ENCODE data around the gene LRRC55.

LRRC55 gene

GRCh38 chr11:57175478-57175877 lies 6.3 kb upstream of the LRRC55 start:
- no peak for DNase-seq
- Histone ChIP-seq H3K27ac (ENCODE audit: insufficient read depth, low read length, poor library complexity, severe bottlenecking) (no peak overlapping the region), H3K9me3 (ENCODE audit: control insufficient read depth, low read length) (no peaks in the 10 kb centered on the region), H3K27me3 (replicated peaks; ENCODE audit: control insufficient read depth, insufficient read depth, low read length, poor library complexity, severe bottlenecking) (peaks cover 4% of the 10 kb centered on the region), H3K36me3 (ENCODE audit: control insufficient read depth, insufficient read depth, low read length) (no peaks in the 10 kb centered on the region), H3K4me3 (ENCODE audit: insufficient read depth, low read depth, low read length, poor library complexity, severe bottlenecking) (no peak overlapping the region), H3K4me1 (ENCODE audit: control insufficient read depth, insufficient read depth, low read length, poor library complexity, severe bottlenecking) (no peaks in the 10 kb centered on the region)

DNA sequence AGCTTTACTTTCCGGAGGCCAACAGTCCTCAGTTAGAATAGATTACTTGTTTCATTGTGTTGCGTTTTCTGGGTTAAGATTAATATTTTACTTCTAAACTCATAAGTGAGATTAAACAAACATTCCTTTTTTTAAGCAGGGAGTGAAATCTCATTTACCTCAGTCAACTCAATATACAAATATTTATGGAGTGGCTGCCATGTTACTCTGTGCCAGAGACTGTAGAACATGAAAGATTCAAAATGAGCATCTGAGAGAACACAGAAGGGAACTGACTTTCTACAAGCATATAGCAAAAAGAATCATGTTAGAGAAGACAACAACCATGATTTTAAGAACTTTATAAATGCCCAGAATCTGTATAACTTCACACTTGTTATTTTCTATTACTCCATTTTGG lies 3.4 kb upstream of the LRRC55 start:
- H3K4me1 ChIP-seq (ENCODE audit: control insufficient read depth, insufficient read depth, low read length, poor library complexity, severe bottlenecking), result no peaks in the 10 kb centered on the region
- H3K27ac ChIP-seq (ENCODE audit: insufficient read depth, low read length, poor library complexity, severe bottlenecking), result no peak overlapping the region
- H3K4me3 ChIP-seq (ENCODE audit: insufficient read depth, low read depth, low read length, poor library complexity, severe bottlenecking), result no peak overlapping the region
- H3K27me3 ChIP-seq (replicated peaks; ENCODE audit: control insufficient read depth, insufficient read depth, low read length, poor library complexity, severe bottlenecking), result peaks cover 4% of the 10 kb centered on the region
- H3K36me3 ChIP-seq (ENCODE audit: control insufficient read depth, insufficient read depth, low read length), result no peaks in the 10 kb centered on the region
- DNase-seq, result no peak
- H3K9me3 ChIP-seq (ENCODE audit: control insufficient read depth, low read length), result no peaks in the 10 kb centered on the region

GRCh38 chr11:57179681-57180080 lies 2.1 kb upstream of the LRRC55 start:
- H3K27me3 ChIP-seq (replicated peaks; ENCODE audit: control insufficient read depth, insufficient read depth, low read length, poor library complexity, severe bottlenecking), result peaks cover 4% of the 10 kb centered on the region
- H3K4me1 ChIP-seq (ENCODE audit: control insufficient read depth, insufficient read depth, low read length, poor library complexity, severe bottlenecking), result no peaks in the 10 kb centered on the region
- H3K4me3 ChIP-seq (ENCODE audit: insufficient read depth, low read depth, low read length, poor library complexity, severe bottlenecking), result no peak overlapping the region
- no peaks in the 10 kb centered on the region for H3K9me3 ChIP-seq (ENCODE audit: control insufficient read depth, low read length)
- DNase-seq, result no peak
- H3K36me3 ChIP-seq (ENCODE audit: control insufficient read depth, insufficient read depth, low read length), result no peaks in the 10 kb centered on the region
- H3K27ac ChIP-seq (ENCODE audit: insufficient read depth, low read length, poor library complexity, severe bottlenecking), result no peak overlapping the region

DNA sequence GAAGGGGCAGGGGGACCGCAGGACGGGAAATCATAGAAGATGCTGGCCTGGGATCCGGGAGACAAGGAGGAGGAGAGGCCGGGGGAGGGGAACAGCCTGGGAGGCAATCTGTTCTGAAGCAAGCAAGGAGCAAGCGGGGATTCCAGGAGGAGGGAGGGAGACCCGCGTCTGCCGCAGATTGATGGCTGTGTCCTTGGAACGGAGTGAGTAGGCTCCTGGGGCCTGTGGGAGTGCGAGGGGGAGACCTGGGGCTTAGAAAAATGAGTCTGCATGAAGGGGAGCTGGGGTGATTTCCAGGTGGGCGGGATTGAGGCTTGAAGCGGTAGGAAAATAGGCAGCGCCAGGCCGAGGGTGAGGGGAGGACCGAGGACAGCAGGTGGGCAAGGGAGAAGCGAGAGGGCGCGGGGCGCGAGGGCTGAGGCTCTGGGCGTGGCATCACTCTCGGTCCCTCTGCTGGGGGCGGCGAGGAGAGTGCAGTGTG lies 1.6 kb upstream of the LRRC55 start:
- no peak overlapping the region for H3K4me3 ChIP-seq (ENCODE audit: insufficient read depth, low read depth, low read length, poor library complexity, severe bottlenecking)
- no peak for DNase-seq
- H3K27me3 ChIP-seq (replicated peaks; ENCODE audit: control insufficient read depth, insufficient read depth, low read length, poor library complexity, severe bottlenecking), result peaks cover 4% of the 10 kb centered on the region
- H3K36me3 ChIP-seq (ENCODE audit: control insufficient read depth, insufficient read depth, low read length), result no peaks in the 10 kb centered on the region
- H3K4me1 ChIP-seq (ENCODE audit: control insufficient read depth, insufficient read depth, low read length, poor library complexity, severe bottlenecking), result no peaks in the 10 kb centered on the region
- H3K9me3 ChIP-seq (ENCODE audit: control insufficient read depth, low read length), result no peaks in the 10 kb centered on the region
- no peak overlapping the region for H3K27ac ChIP-seq (ENCODE audit: insufficient read depth, low read length, poor library complexity, severe bottlenecking)

- no peaks in the 10 kb centered on the region for H3K36me3 ChIP-seq (ENCODE audit: control insufficient read depth, insufficient read depth, low read length)
- H3K27me3 ChIP-seq (replicated peaks; ENCODE audit: control insufficient read depth, insufficient read depth, low read length, poor library complexity, severe bottlenecking), result no peaks in the 10 kb centered on the region
- no peaks in the 10 kb centered on the region for H3K9me3 ChIP-seq (ENCODE audit: control insufficient read depth, low read length)
Measured at GRCh38 chr11:57180964-57181363, 789 bp upstream of the LRRC55 start.

GRCh38 chr11:57182896-57183295 lies 1.1 kb downstream of the LRRC55 start:
- no peak for DNase-seq
- no peaks in the 10 kb centered on the region for H3K36me3 ChIP-seq (ENCODE audit: control insufficient read depth, insufficient read depth, low read length)
- H3K4me3 ChIP-seq (ENCODE audit: insufficient read depth, low read depth, low read length, poor library complexity, severe bottlenecking), result no peak overlapping the region
- H3K9me3 ChIP-seq (ENCODE audit: control insufficient read depth, low read length), result no peaks in the 10 kb centered on the region
- no peak overlapping the region for H3K27ac ChIP-seq (ENCODE audit: insufficient read depth, low read length, poor library complexity, severe bottlenecking)
- H3K27me3 ChIP-seq (replicated peaks; ENCODE audit: control insufficient read depth, insufficient read depth, low read length, poor library complexity, severe bottlenecking), result no peaks in the 10 kb centered on the region
- H3K4me1 ChIP-seq (ENCODE audit: control insufficient read depth, insufficient read depth, low read length, poor library complexity, severe bottlenecking), result no peaks in the 10 kb centered on the region

More at GRCh38 chr11:57180964-57181363, 789 bp upstream of the LRRC55 start:
- H3K27ac ChIP-seq (ENCODE audit: insufficient read depth, low read length, poor library complexity, severe bottlenecking), result no peak overlapping the region
- DNase-seq, result no peak
- no peak overlapping the region for H3K4me3 ChIP-seq (ENCODE audit: insufficient read depth, low read depth, low read length, poor library complexity, severe bottlenecking)
- H3K4me1 ChIP-seq (ENCODE audit: control insufficient read depth, insufficient read depth, low read length, poor library complexity, severe bottlenecking), result no peaks in the 10 kb centered on the region

DNA sequence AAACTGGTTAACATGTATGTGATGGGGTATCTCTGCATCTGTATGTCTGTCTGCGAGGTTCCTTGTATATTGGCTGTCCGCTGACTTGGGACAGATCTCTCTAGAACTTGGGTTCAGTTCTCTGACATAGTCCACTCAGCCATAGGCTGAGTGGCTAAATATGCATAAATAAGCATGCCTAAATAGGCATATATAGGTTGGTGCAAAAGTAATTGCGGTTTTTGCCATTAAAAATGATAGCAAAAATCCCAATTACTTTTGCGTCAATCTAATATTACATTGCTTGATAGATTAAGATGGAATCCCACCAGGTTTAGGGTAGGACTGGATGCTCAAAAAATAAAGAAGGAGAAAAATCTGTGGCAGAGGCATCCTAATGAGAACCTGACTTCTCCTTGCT lies 8.8 kb downstream of the LRRC55 start:
- no peak for DNase-seq
- no peaks in the 10 kb centered on the region for H3K27me3 ChIP-seq (replicated peaks; ENCODE audit: control insufficient read depth, insufficient read depth, low read length, poor library complexity, severe bottlenecking)
- no peaks in the 10 kb centered on the region for H3K4me1 ChIP-seq (ENCODE audit: control insufficient read depth, insufficient read depth, low read length, poor library complexity, severe bottlenecking)

DNA sequence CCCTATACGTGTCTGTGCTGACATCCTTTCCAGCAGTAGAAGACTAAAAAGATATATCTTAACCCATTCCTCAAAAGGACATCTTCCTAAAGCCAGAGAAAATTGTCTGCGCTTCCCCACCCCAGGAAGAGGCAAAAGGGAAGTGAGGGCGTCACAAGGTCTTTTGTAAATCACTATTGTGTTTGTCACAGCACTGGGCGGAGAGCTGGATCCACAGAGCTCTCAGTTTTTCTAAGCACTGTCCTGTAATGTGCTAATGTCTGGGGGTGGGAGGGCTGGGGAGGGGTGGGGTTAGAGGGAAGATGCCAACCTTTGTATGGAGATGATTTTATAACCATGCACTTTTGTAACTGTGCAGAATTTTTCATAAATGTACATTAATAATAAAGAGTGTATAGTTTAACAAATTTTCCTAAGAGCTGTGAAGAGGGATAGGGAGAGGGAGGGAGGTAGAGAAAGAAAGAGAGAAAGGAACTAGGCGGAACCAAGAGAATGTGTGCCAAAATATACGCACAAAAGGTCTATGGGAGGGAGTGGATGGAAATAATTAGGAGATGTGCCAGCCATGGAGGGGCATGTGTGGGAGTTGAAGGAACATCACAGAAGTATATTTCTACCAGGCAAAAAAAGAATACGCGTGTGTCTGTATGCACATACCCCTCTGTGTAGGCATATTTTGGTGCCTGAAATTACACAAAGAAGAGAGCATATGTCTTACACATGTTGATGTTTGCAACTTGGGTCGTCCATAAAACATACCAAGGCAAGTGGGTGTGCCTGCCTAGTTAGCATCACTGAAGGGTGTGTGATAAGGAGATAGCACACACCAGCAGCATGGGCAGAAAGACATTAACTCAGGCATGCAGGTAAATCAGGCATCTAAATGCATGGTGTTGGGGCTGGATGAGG lies 9.8 kb downstream of the LRRC55 start:
- H3K4me3 ChIP-seq (ENCODE audit: insufficient read depth, low read depth, low read length, poor library complexity, severe bottlenecking), result no peak overlapping the region
- no peak for DNase-seq
- no peak overlapping the region for H3K27ac ChIP-seq (ENCODE audit: insufficient read depth, low read length, poor library complexity, severe bottlenecking)
- no peaks in the 10 kb centered on the region for H3K9me3 ChIP-seq (ENCODE audit: control insufficient read depth, low read length)
- H3K27me3 ChIP-seq (replicated peaks; ENCODE audit: control insufficient read depth, insufficient read depth, low read length, poor library complexity, severe bottlenecking), result no peaks in the 10 kb centered on the region
- no peaks in the 10 kb centered on the region for H3K4me1 ChIP-seq (ENCODE audit: control insufficient read depth, insufficient read depth, low read length, poor library complexity, severe bottlenecking)
- H3K36me3 ChIP-seq (ENCODE audit: control insufficient read depth, insufficient read depth, low read length), result no peaks in the 10 kb centered on the region

More for the DNA sequence above, 8.8 kb downstream of the LRRC55 start:
- no peak overlapping the region for H3K27ac ChIP-seq (ENCODE audit: insufficient read depth, low read length, poor library complexity, severe bottlenecking)
- no peak overlapping the region for H3K4me3 ChIP-seq (ENCODE audit: insufficient read depth, low read depth, low read length, poor library complexity, severe bottlenecking)
- H3K9me3 ChIP-seq (ENCODE audit: control insufficient read depth, low read length), result no peaks in the 10 kb centered on the region
- H3K36me3 ChIP-seq (ENCODE audit: control insufficient read depth, insufficient read depth, low read length), result no peaks in the 10 kb centered on the region

- no peak for DNase-seq
- Histone ChIP-seq H3K9me3 (ENCODE audit: control insufficient read depth, low read length) (no peaks in the 10 kb centered on the region), H3K36me3 (ENCODE audit: control insufficient read depth, insufficient read depth, low read length) (no peaks in the 10 kb centered on the region), H3K4me3 (ENCODE audit: insufficient read depth, low read depth, low read length, poor library complexity, severe bottlenecking) (no peak overlapping the region), H3K27me3 (replicated peaks; ENCODE audit: control insufficient read depth, insufficient read depth, low read length, poor library complexity, severe bottlenecking) (no peaks in the 10 kb centered on the region), H3K27ac (ENCODE audit: insufficient read depth, low read length, poor library complexity, severe bottlenecking) (no peak overlapping the region), H3K4me1 (ENCODE audit: control insufficient read depth, insufficient read depth, low read length, poor library complexity, severe bottlenecking) (no peaks in the 10 kb centered on the region)
Measured at GRCh38 chr11:57192316-57192715, 10.6 kb downstream of the LRRC55 start.

- Histone ChIP-seq H3K9me3 (ENCODE audit: control insufficient read depth, low read length) (no peaks in the 10 kb centered on the region), H3K4me3 (ENCODE audit: insufficient read depth, low read depth, low read length, poor library complexity, severe bottlenecking) (no peak overlapping the region), H3K36me3 (ENCODE audit: control insufficient read depth, insufficient read depth, low read length) (no peaks in the 10 kb centered on the region), H3K27ac (ENCODE audit: insufficient read depth, low read length, poor library complexity, severe bottlenecking) (no peak overlapping the region), H3K4me1 (ENCODE audit: control insufficient read depth, insufficient read depth, low read length, poor library complexity, severe bottlenecking) (no peaks in the 10 kb centered on the region), H3K27me3 (replicated peaks; ENCODE audit: control insufficient read depth, insufficient read depth, low read length, poor library complexity, severe bottlenecking) (no peaks in the 10 kb centered on the region)
- no peak for DNase-seq
Measured at GRCh38 chr11:57196596-57196995, 14.8 kb downstream of the LRRC55 start.
